ENCODE results near the gene HMGCS1. TPM values are rescaled to one million over a fixed set of nuclear protein-coding genes. Genes with fewer than 3 reads are reported as not detected.
"Not testable (repeated sequence)": the region's sequence is repeated elsewhere in the genome, so short reads cannot be mapped to it uniquely, and the experiment has no call there.

Gene HMGCS1
- 33.7 TPM for total RNA-seq
- long read RNA-seq, partial matches to known transcripts, result 6 of 8 reads
- long read RNA-seq, other reads (novel, unspliced or antisense), result 1 of 8 reads

- DNase-seq (ENCODE audit: low spot score), result peak; percentile 98
Observed at GRCh38 chr5:43313035-43313853, at the start of gene HMGCS1. Gene HMGCS1 (minus strand): TSS chr5:43313412. CDS start chr5:43298965, 14,447 bp downstream.

GRCh38 chr5:43358726-43359125 lies 45.5 kb upstream of the HMGCS1 start:
- no peak for DNase-seq (ENCODE audit: low spot score)

- DNase-seq (ENCODE audit: low spot score), result no peak
Observed at GRCh38 chr5:43358301-43358700, 45.1 kb upstream of the HMGCS1 start.

GRCh38 chr5:43357878-43358281 lies 44.7 kb upstream of the HMGCS1 start:
- DNase-seq (ENCODE audit: low spot score), result no peak

GRCh38 chr5:43357067-43357466 lies 43.9 kb upstream of the HMGCS1 start:
- no peak for DNase-seq (ENCODE audit: low spot score)

GRCh38 chr5:43354774-43355173 lies 41.6 kb upstream of the HMGCS1 start:
- DNase-seq (ENCODE audit: low spot score), result no peak

- no peak for DNase-seq (ENCODE audit: low spot score)
Observed at GRCh38 chr5:43353668-43354067, 40.5 kb upstream of the HMGCS1 start.

GRCh38 chr5:43352915-43353314 lies 39.7 kb upstream of the HMGCS1 start:
- no peak for DNase-seq (ENCODE audit: low spot score)

- no peak for DNase-seq (ENCODE audit: low spot score)
Observed at GRCh38 chr5:43352131-43352530, 38.9 kb upstream of the HMGCS1 start.

GRCh38 chr5:43348861-43349363 lies 35.7 kb upstream of the HMGCS1 start:
- no peak for DNase-seq (ENCODE audit: low spot score)

GRCh38 chr5:43348207-43348606 lies 35.0 kb upstream of the HMGCS1 start:
- no peak for DNase-seq (ENCODE audit: low spot score)

GRCh38 chr5:43338862-43339261 lies 25.6 kb upstream of the HMGCS1 start:
- no peak for DNase-seq (ENCODE audit: low spot score)

GRCh38 chr5:43336159-43336558 lies 22.9 kb upstream of the HMGCS1 start:
- DNase-seq (ENCODE audit: low spot score), result no peak

GRCh38 chr5:43335681-43336080 lies 22.5 kb upstream of the HMGCS1 start:
- DNase-seq (ENCODE audit: low spot score), result no peak

- no peak for DNase-seq (ENCODE audit: low spot score)
Observed at GRCh38 chr5:43332401-43332800, 19.2 kb upstream of the HMGCS1 start.

GRCh38 chr5:43325624-43326023 lies 12.4 kb upstream of the HMGCS1 start:
- DNase-seq (ENCODE audit: low spot score), result not testable (repeated sequence)

GRCh38 chr5:43323488-43323887 lies 10.3 kb upstream of the HMGCS1 start:
- not testable (repeated sequence) for DNase-seq (ENCODE audit: low spot score)

- DNase-seq (ENCODE audit: low spot score), result no peak
Observed at GRCh38 chr5:43320846-43321245, 7.6 kb upstream of the HMGCS1 start.

GRCh38 chr5:43316421-43316820 lies 3.2 kb upstream of the HMGCS1 start:
- no peak for DNase-seq (ENCODE audit: low spot score)

- DNase-seq (ENCODE audit: low spot score), result no peak
Observed at GRCh38 chr5:43315682-43316081, 2.5 kb upstream of the HMGCS1 start.

- no peak for DNase-seq (ENCODE audit: low spot score)
Observed at GRCh38 chr5:43315263-43315662, 2.1 kb upstream of the HMGCS1 start.

GRCh38 chr5:43314724-43315123 lies 1.5 kb upstream of the HMGCS1 start:
- DNase-seq (ENCODE audit: low spot score), result no peak
